ENCODE measurements around the gene SAMD3. TPM values are rescaled to one million over a fixed set of nuclear protein-coding genes. Genes with fewer than 3 reads are reported as not detected.
"Not testable (repeated sequence)": the region's sequence is repeated elsewhere in the genome, so short reads cannot be mapped to it uniquely, and the experiment has no call there.

The SAMD3 gene
- total RNA-seq, 1 donor from 2014 or later, result 0.45 TPM

DNA sequence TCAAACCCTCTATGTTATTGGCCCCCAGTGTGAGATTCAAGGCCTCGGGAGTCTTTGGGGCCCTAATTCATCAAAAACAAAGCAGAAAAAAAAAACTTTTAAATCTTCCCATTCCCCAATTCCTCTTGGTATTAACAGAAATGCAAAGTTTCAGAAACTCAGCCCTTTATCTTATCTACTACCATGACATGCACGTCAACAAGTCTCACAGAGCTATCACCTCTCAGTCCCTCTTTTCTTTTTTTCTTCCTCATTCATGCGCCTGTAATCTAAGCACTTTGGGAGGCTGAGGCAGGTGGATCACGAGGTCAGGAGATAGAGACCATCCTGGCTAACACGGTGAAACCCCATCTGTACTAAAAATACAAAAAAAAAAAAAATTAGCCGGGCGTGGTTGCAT is 22.7 kb downstream of the SAMD3 start:
- Mint-ChIP-seq H3K36me3 (ENCODE audit: low read depth, unreplicated experiment) (no peaks in the 10 kb centered on the region), H3K27me3 (ENCODE audit: low read depth, unreplicated experiment) (peaks cover 2% of the 10 kb centered on the region), H3K4me3 (ENCODE audit: unreplicated experiment) (no peak overlapping the region), H3K9me3 (ENCODE audit: unreplicated experiment) (peaks cover 1% of the 10 kb centered on the region), H3K4me1 (ENCODE audit: low read depth, unreplicated experiment) (no peaks in the 10 kb centered on the region), H3K27ac (ENCODE audit: unreplicated experiment) (no peak overlapping the region)
- Histone ChIP-seq H3K27ac (ENCODE audit: low read depth, low read length) (no peak overlapping the region), H3K36me3 (ENCODE audit: insufficient read depth, low read length) (no peaks in the 10 kb centered on the region), H3K4me1 (ENCODE audit: insufficient read depth, low read length) (no peaks in the 10 kb centered on the region), H3K4me3 (ENCODE audit: insufficient read depth, low read depth, low read length) (no peak overlapping the region), H2AFZ (ENCODE audit: low read depth, low read length) (no peak overlapping the region), H3K9ac (ENCODE audit: low read length) (no peak overlapping the region), H3K4me2 (ENCODE audit: low read length) (no peak overlapping the region), H3K9me3 (ENCODE audit: insufficient read depth, low read depth, low read length) (no peaks in the 10 kb centered on the region), H4K20me1 (ENCODE audit: insufficient read depth, low read length) (no peaks in the 10 kb centered on the region), H3K79me2 (ENCODE audit: insufficient read depth, low read length) (no peaks in the 10 kb centered on the region), H3K27me3 (ENCODE audit: insufficient read depth, low read length) (no peaks in the 10 kb centered on the region)
- DNase-seq (ENCODE audit: low read depth), result no peak
- TF ChIP-seq EZH2 (IDR thresholded peaks at IDR 0.05; ENCODE audit: insufficient read depth, low read length), result no peak
- TF ChIP-seq, protein P1, sequence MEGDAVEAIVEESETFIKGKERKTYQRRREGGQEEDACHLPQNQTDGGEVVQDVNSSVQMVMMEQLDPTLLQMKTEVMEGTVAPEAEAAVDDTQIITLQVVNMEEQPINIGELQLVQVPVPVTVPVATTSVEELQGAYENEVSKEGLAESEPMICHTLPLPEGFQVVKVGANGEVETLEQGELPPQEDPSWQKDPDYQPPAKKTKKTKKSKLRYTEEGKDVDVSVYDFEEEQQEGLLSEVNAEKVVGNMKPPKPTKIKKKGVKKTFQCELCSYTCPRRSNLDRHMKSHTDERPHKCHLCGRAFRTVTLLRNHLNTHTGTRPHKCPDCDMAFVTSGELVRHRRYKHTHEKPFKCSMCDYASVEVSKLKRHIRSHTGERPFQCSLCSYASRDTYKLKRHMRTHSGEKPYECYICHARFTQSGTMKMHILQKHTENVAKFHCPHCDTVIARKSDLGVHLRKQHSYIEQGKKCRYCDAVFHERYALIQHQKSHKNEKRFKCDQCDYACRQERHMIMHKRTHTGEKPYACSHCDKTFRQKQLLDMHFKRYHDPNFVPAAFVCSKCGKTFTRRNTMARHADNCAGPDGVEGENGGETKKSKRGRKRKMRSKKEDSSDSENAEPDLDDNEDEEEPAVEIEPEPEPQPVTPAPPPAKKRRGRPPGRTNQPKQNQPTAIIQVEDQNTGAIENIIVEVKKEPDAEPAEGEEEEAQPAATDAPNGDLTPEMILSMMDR (IDR thresholded peaks at IDR 0.05; ENCODE audit: insufficient read depth, low read depth, low read length), result no peak
- FAIRE-seq, result no peak

DNA sequence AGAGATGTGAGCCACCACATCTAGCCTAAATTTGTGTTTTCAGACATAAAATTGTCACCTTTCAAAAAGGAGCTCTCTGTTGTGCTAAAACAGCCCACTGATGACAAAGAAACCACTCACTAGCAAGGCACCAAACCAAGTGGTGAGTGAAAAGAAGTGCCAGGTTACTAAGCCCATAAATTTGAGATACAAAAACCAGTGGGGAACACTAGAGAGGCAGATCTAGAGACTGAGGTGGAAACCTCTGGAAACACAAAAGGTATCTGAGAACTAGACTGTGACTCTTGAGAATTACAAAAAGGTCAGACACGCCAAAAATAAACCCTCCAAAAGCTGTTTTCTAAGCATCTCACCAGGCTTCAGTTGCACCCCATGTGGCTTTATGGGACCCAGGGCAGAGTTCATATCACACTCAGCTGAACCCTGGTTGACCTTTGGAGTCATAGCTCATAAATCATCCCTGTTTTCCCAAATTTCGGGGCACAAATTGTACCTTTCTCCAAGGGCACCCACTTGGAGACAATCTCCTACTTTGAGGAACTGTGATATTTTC is 24.2 kb downstream of the SAMD3 start:
- no peaks in the 10 kb centered on the region for H3K36me3 ChIP-seq (ENCODE audit: insufficient read depth, low read length)
- DNase-seq (ENCODE audit: low read depth) (no peak), FAIRE-seq (no peak)
- H3K4me3 Mint-ChIP-seq (ENCODE audit: unreplicated experiment), result no peak overlapping the region
- peaks cover 1% of the 10 kb centered on the region for H3K9me3 Mint-ChIP-seq (ENCODE audit: unreplicated experiment)
- no peak overlapping the region for H3K27ac Mint-ChIP-seq (ENCODE audit: unreplicated experiment)
- no peaks in the 10 kb centered on the region for H3K36me3 Mint-ChIP-seq (ENCODE audit: low read depth, unreplicated experiment)
- H3K9me3 ChIP-seq (ENCODE audit: insufficient read depth, low read depth, low read length), result no peaks in the 10 kb centered on the region
- H3K27ac ChIP-seq (ENCODE audit: low read depth, low read length), result no peak overlapping the region
- no peaks in the 10 kb centered on the region for H4K20me1 ChIP-seq (ENCODE audit: insufficient read depth, low read length)
- H3K9ac ChIP-seq (ENCODE audit: low read length), result no peak overlapping the region
- no peak overlapping the region for H2AFZ ChIP-seq (ENCODE audit: low read depth, low read length)
- H3K4me2 ChIP-seq (ENCODE audit: low read length), result no peak overlapping the region
- H3K4me1 ChIP-seq (ENCODE audit: insufficient read depth, low read length), result no peaks in the 10 kb centered on the region
- no peaks in the 10 kb centered on the region for H3K27me3 ChIP-seq (ENCODE audit: insufficient read depth, low read length)
- H3K27me3 Mint-ChIP-seq (ENCODE audit: low read depth, unreplicated experiment), result peaks cover 3% of the 10 kb centered on the region
- H3K4me3 ChIP-seq (ENCODE audit: insufficient read depth, low read depth, low read length), result no peak overlapping the region
- no peaks in the 10 kb centered on the region for H3K79me2 ChIP-seq (ENCODE audit: insufficient read depth, low read length)
- H3K4me1 Mint-ChIP-seq (ENCODE audit: low read depth, unreplicated experiment), result no peaks in the 10 kb centered on the region
- TF ChIP-seq, protein P1 (IDR thresholded peaks at IDR 0.05; ENCODE audit: insufficient read depth, low read depth, low read length), result no peak
- no peak for TF ChIP-seq EZH2 (IDR thresholded peaks at IDR 0.05; ENCODE audit: insufficient read depth, low read length)

DNA sequence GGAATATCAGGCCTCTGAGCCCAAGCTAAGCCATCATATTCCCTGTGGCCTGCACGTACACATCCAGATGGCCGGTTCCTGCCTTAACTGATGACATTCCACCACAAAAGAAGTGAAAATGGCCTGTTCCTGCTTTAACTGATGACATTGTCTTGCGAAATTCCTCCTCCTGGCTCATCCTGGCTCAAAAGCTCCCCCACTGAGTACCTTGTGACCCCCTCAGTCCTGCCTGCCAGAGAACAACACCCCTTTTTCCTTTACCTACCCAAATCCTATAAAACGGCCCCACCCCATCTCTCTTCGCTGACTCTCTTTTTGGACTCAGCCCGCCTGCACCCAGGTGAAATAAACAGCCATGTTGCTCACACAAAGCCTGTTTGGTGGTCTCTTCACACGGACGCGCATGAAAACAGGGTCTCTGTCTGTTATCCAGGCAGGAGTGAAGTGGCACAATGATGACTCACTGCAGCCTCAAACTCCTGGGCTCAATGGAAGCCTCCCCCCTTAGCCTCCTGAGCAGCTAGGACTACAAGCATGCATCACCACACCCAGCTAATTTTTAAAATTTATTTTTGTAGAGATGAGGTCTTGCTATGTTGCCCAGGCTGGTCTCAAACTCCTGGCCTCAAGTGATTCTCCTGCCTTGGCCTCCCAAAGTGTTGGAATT is 24.8 kb downstream of the SAMD3 start:
- H3K4me2 ChIP-seq (ENCODE audit: low read length); H3K27ac Mint-ChIP-seq (ENCODE audit: unreplicated experiment); H3K27me3 ChIP-seq (ENCODE audit: insufficient read depth, low read length); H3K27ac ChIP-seq (ENCODE audit: low read depth, low read length); H2AFZ ChIP-seq (ENCODE audit: low read depth, low read length); H3K9me3 ChIP-seq (ENCODE audit: insufficient read depth, low read depth, low read length); H4K20me1 ChIP-seq (ENCODE audit: insufficient read depth, low read length); H3K27me3 Mint-ChIP-seq (ENCODE audit: low read depth, unreplicated experiment); H3K4me1 Mint-ChIP-seq (ENCODE audit: low read depth, unreplicated experiment); H3K4me1 ChIP-seq (ENCODE audit: insufficient read depth, low read length); DNase-seq (ENCODE audit: low read depth); H3K4me3 ChIP-seq (ENCODE audit: insufficient read depth, low read depth, low read length); H3K79me2 ChIP-seq (ENCODE audit: insufficient read depth, low read length); FAIRE-seq; H3K9me3 Mint-ChIP-seq (ENCODE audit: unreplicated experiment); H3K36me3 Mint-ChIP-seq (ENCODE audit: low read depth, unreplicated experiment); H3K9ac ChIP-seq (ENCODE audit: low read length); H3K4me3 Mint-ChIP-seq (ENCODE audit: unreplicated experiment); H3K36me3 ChIP-seq (ENCODE audit: insufficient read depth, low read length): not testable (repeated sequence)

DNA sequence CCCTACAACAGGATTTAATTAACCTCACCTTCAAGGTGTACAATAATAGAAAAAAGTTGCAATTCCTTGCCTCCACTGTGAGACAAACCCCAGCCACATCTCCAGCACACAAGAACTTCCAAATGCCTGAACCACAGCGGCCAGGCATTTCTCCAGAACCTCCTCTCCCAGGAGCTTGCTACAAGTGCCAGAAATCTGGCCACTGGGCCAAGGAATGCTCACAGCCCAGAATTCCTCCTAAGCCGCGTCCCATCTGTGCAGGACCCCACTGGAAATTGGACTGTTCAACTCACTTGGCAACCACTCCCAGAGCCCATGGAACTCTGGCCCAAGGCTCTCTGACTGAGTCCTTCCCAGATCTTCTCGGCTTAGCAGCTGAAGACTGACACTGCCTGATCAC is 28.3 kb downstream of the SAMD3 start:
- H3K27me3 ChIP-seq (ENCODE audit: insufficient read depth, low read length); H3K4me1 ChIP-seq (ENCODE audit: insufficient read depth, low read length); H3K4me1 Mint-ChIP-seq (ENCODE audit: low read depth, unreplicated experiment); H3K36me3 ChIP-seq (ENCODE audit: insufficient read depth, low read length); FAIRE-seq; H3K4me2 ChIP-seq (ENCODE audit: low read length); H3K9me3 Mint-ChIP-seq (ENCODE audit: unreplicated experiment); H3K4me3 Mint-ChIP-seq (ENCODE audit: unreplicated experiment); H3K9me3 ChIP-seq (ENCODE audit: insufficient read depth, low read depth, low read length); H4K20me1 ChIP-seq (ENCODE audit: insufficient read depth, low read length); H3K79me2 ChIP-seq (ENCODE audit: insufficient read depth, low read length); H3K9ac ChIP-seq (ENCODE audit: low read length); H3K27me3 Mint-ChIP-seq (ENCODE audit: low read depth, unreplicated experiment); H3K36me3 Mint-ChIP-seq (ENCODE audit: low read depth, unreplicated experiment); H3K27ac Mint-ChIP-seq (ENCODE audit: unreplicated experiment); H3K27ac ChIP-seq (ENCODE audit: low read depth, low read length); H2AFZ ChIP-seq (ENCODE audit: low read depth, low read length); H3K4me3 ChIP-seq (ENCODE audit: insufficient read depth, low read depth, low read length): not testable (repeated sequence)
- peak; percentile 50 for DNase-seq (ENCODE audit: low read depth)
